GM12891 (cell line): ENCODE data around the gene SCYL2.

Experiments used
- POLR2A ChIP-seq: IDR thresholded peaks from 2 replicates; pipeline ENCODE4 v1.6.1; 2011; ENCODE audit warnings: low read depth, low read length, control low read depth
- POLR2AphosphoS5 ChIP-seq: IDR thresholded peaks from 2 replicates; pipeline ENCODE4 v1.6.1; 2011; ENCODE audit warnings: low read depth, low read length, control low read depth
- SPI1 ChIP-seq: IDR thresholded peaks from 2 replicates; pipeline ENCODE4 v1.6.1; 2011; ENCODE audit warnings: low read depth, low read length, control low read depth

DNA sequence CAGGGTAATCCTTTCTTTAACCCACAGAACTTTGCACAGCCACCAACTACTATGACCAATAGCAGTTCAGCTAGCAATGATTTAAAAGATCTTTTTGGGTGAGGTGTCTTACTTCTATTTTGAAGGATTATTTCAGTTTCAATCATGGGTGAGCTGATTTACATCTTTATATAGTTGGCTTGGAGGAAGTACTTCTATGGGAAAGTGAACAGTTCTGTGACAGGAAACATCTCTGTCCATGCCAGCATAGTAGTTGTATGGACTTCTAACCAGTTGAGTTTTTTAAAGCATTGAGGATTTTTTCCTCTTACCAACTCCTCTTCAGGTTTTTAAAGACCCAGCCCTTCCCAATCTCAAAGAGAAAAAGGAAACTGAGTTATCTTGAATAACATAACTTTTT, 72.1 kb downstream of the SCYL2 start:
- no peak for TF ChIP-seq POLR2A
- no peak for TF ChIP-seq POLR2AphosphoS5
- no peak for TF ChIP-seq SPI1
